PC-3 (cell line): ENCODE data around the gene IGFBP7.

Experiments
- CTCF ChIP-seq: fragments of 300-600 bp; sonication (generic); conservative IDR thresholded peaks from 2 replicates; pipeline ENCODE4 v1.5.1; 2017; ENCODE audit warnings: antibody characterized with exemption, low read depth, mild to moderate bottlenecking, low read length
- EZH2phosphoT487 ChIP-seq: fragments of 300-600 bp; sonication (generic); IDR thresholded peaks from 2 replicates; pipeline ENCODE4 v1.6.1; 2018; ENCODE audit warnings: mild to moderate bottlenecking, antibody characterized with exemption, low read length, borderline replicate concordance

GRCh38 chr4:57136281-57136680 lies 26.1 kb upstream of the IGFBP7 start:
- TF ChIP-seq CTCF (no peak), EZH2phosphoT487 (no peak)
